22Rv1 (cell line): Measurements from ENCODE around the gene RRAS2.

ENCODE experiments used
- ZFX ChIP-seq: fragments of 450-650 bp; IDR thresholded peaks from 2 replicates; pipeline ENCODE4 v1.6.1; 2017; ENCODE audit warnings: antibody characterized with exemption, borderline replicate concordance
- TF ChIP-seq, protein P1 (sequence below): fragments of 450-650 bp; IDR thresholded peaks from 2 replicates; pipeline ENCODE4 v1.5.1; 2017; ENCODE audit warnings: mild to moderate bottlenecking

DNA sequence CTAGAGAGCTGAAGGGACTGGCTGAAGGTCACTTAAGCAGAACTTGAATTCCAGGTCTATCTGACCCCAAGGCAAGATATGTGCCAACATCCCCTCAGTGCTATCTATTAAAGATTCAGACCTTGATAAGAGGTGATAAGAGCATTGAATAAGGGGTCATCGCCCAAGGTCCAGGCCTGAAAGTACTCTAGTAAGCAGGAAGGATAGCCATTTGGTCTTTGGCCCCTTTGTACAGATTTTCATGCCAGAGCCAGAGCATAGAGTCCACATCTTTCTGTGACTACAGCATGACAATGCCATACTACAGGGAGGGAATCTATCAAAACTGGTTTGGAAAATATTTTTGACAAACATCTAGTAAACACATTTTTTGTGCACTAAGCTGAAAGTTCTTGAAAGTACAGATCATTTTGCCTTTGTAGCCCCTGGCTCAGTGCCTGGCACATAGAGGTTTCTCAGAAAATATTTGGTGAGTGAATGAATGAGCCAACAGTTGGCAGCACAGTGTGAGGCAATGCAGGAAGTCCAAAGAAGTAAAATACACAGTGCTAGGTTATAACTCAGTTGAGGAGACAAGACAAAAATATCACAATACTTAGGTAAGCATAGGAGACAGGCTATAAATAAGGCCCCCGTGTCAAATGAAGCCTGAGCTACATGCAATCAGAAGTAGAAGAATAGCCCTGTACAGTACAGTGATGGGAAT, 15.1 kb upstream of the RRAS2 start:
- TF ChIP-seq, protein P1, sequence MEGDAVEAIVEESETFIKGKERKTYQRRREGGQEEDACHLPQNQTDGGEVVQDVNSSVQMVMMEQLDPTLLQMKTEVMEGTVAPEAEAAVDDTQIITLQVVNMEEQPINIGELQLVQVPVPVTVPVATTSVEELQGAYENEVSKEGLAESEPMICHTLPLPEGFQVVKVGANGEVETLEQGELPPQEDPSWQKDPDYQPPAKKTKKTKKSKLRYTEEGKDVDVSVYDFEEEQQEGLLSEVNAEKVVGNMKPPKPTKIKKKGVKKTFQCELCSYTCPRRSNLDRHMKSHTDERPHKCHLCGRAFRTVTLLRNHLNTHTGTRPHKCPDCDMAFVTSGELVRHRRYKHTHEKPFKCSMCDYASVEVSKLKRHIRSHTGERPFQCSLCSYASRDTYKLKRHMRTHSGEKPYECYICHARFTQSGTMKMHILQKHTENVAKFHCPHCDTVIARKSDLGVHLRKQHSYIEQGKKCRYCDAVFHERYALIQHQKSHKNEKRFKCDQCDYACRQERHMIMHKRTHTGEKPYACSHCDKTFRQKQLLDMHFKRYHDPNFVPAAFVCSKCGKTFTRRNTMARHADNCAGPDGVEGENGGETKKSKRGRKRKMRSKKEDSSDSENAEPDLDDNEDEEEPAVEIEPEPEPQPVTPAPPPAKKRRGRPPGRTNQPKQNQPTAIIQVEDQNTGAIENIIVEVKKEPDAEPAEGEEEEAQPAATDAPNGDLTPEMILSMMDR = no peak
- TF ChIP-seq ZFX = no peak
